C4-2B (cell line): ENCODE measurements around the gene UMAD1.
"Not testable (repeated sequence)": the region's sequence is repeated elsewhere in the genome, so short reads cannot be mapped to it uniquely, and the experiment has no call there.

Experiments used
- H3K27ac ChIP-seq: fragments of 450-650 bp; 2 replicates; pipeline ENCODE4 v1.5.1; 2017
- CTCF ChIP-seq: fragments of 450-650 bp; conservative IDR thresholded peaks from 2 replicates; pipeline ENCODE4 v1.5.1; 2017; ENCODE audit warnings: mild to moderate bottlenecking
- ZFX ChIP-seq: fragments of 450-650 bp; IDR thresholded peaks from 2 replicates; pipeline ENCODE4 v1.6.1; 2017

UMAD1 gene

GRCh38 chr7:7810826-7811225 lies 170.3 kb downstream of the UMAD1 start:
- TF ChIP-seq ZFX = no peak
- TF ChIP-seq CTCF = no peak
- no peak overlapping the region for H3K27ac ChIP-seq

- TF ChIP-seq ZFX = no peak
- TF ChIP-seq CTCF = no peak
- no peak overlapping the region for H3K27ac ChIP-seq
These were observed 171.6 kb downstream of the UMAD1 start for GRCh38 chr7:7812112-7812511.

- no peak overlapping the region for H3K27ac ChIP-seq
- no peak for TF ChIP-seq ZFX
- no peak for TF ChIP-seq CTCF
These were observed 174.8 kb downstream of the UMAD1 start for GRCh38 chr7:7815395-7815794.

GRCh38 chr7:7816084-7816483 lies 175.5 kb downstream of the UMAD1 start:
- no peak overlapping the region for H3K27ac ChIP-seq
- no peak for TF ChIP-seq CTCF
- no peak for TF ChIP-seq ZFX

GRCh38 chr7:7816816-7817536 lies 176.4 kb downstream of the UMAD1 start:
- TF ChIP-seq ZFX (no peak), CTCF (no peak)
- H3K27ac ChIP-seq = no peak overlapping the region

- TF ChIP-seq ZFX (no peak), CTCF (no peak)
- no peak overlapping the region for H3K27ac ChIP-seq
These were observed 177.2 kb downstream of the UMAD1 start for GRCh38 chr7:7817748-7818147.

GRCh38 chr7:7818179-7818578 lies 177.6 kb downstream of the UMAD1 start:
- not testable (repeated sequence) for H3K27ac ChIP-seq
